C4-2B (cell line): Measurements from ENCODE around the gene ARHGEF2.
A peak's percentile ranks its signal among the peaks of the same experiment; 100 is the strongest.

Experiments used
- H3K27ac ChIP-seq: fragments of 450-650 bp; 2 replicates; pipeline ENCODE4 v1.5.1; 2017
- CTCF ChIP-seq: fragments of 450-650 bp; conservative IDR thresholded peaks from 2 replicates; pipeline ENCODE4 v1.5.1; 2017; ENCODE audit warnings: mild to moderate bottlenecking
- ZFX ChIP-seq: fragments of 450-650 bp; IDR thresholded peaks from 2 replicates; pipeline ENCODE4 v1.6.1; 2017

Gene ARHGEF2

GRCh38 chr1:155978325-155978972 is at the start of gene ARHGEF2:
ARHGEF2 (minus strand) TSS chr1:155978547; CDS start chr1:155978427, 120 bp downstream.
- peak within 1 kb of the TSS; percentile 81 for H3K27ac ChIP-seq
- TF ChIP-seq ZFX = no peak
- no peak for TF ChIP-seq CTCF

- TF ChIP-seq CTCF (no peak), ZFX (no peak)
- H3K27ac ChIP-seq = no peak overlapping the region
These were observed 48.2 kb upstream of the ARHGEF2 start for GRCh38 chr1:156026588-156026987.

GRCh38 chr1:156025876-156026275 is 47.5 kb upstream of the ARHGEF2 start:
- TF ChIP-seq CTCF (no peak), ZFX (no peak)
- no peak overlapping the region for H3K27ac ChIP-seq

GRCh38 chr1:156024801-156025200 is 46.5 kb upstream of the ARHGEF2 start:
- H3K27ac ChIP-seq = no peak overlapping the region

GRCh38 chr1:156021954-156022353 is 43.6 kb upstream of the ARHGEF2 start:
- TF ChIP-seq ZFX = no peak
- TF ChIP-seq CTCF = no peak
- H3K27ac ChIP-seq = no peak overlapping the region

More at GRCh38 chr1:156024801-156025200, 46.5 kb upstream of the ARHGEF2 start:
- TF ChIP-seq ZFX = no peak
- no peak for TF ChIP-seq CTCF

GRCh38 chr1:156021093-156021428 is 42.7 kb upstream of the ARHGEF2 start:
- TF ChIP-seq ZFX (no peak), CTCF (no peak)
- H3K27ac ChIP-seq = peak overlapping the region; percentile 81; the same call in 1 of the 2 replicates

GRCh38 chr1:156020293-156021092 is 42.1 kb upstream of the ARHGEF2 start, which contains the start of gene SSR2:
SSR2 (minus strand) TSS chr1:156020951; CDS start chr1:156020167, 784 bp downstream.
- TF ChIP-seq CTCF = no peak
- TF ChIP-seq ZFX = no peak
- H3K27ac ChIP-seq = peak within 1 kb of the TSS; percentile 81
